Measurements from ENCODE around the gene LGSN.

DNA sequence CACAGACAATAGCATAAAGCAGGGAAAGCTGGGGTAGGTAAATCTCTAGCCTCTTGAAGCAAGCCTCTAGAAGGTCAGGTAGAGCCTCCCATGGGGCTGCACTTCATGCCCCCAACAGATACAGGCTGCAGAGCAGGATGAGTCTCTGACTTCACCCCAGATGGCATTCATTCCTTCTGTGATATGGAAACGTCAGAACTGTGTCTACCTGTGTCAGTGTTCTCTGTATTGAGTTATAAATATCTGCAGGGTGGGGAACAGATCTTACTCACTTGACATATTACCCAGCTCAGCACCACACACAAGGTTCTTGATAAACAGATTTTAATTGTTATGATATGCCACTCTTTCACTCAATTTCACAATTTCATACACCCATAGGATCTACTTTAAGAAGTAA lies 2.1 kb downstream of the LGSN start:
- TF ChIP-seq CTCF (IDR thresholded peaks at IDR 0.05): no peak
- no peak for TF ChIP-seq POLR2AphosphoS5 (IDR thresholded peaks at IDR 0.05)
- no peak for TF ChIP-seq POLR2A (IDR thresholded peaks at IDR 0.05)

Data from breast epithelium (tissue), 3 donors.